Measurements from ENCODE around the gene CCDC116. TPM values are rescaled to one million over a fixed set of nuclear protein-coding genes. Genes with fewer than 3 reads are reported as not detected.

The CCDC116 gene
- total RNA-seq, 1 donor from 2014 or later: not detected

- H2AFZ ChIP-seq (replicated peaks): no peak overlapping the region
- H3K4me3 ChIP-seq: no peak overlapping the region
- peaks cover 3% of the 10 kb centered on the region for H3K27me3 Mint-ChIP-seq (ENCODE audit: insufficient read depth, low read depth)
- peaks cover 31% of the 10 kb centered on the region for H3K36me3 Mint-ChIP-seq
- no peaks in the 10 kb centered on the region for H3K4me1 ChIP-seq
- no peaks in the 10 kb centered on the region for H3K4me1 Mint-ChIP-seq
- H3K27me3 ChIP-seq: no peaks in the 10 kb centered on the region
- no peaks in the 10 kb centered on the region for H3K36me3 ChIP-seq
- H3K4me2 ChIP-seq: no peak overlapping the region
- DNase-seq (ENCODE audit: low spot score): no peak
- H3K9me3 ChIP-seq (ENCODE audit: low read depth): no peaks in the 10 kb centered on the region
- no peaks in the 10 kb centered on the region for H3K9me3 Mint-ChIP-seq
- H3K79me2 ChIP-seq (ENCODE audit: low read depth): peaks cover 87% of the 10 kb centered on the region
- no peak overlapping the region for H3K27ac Mint-ChIP-seq
- no peak overlapping the region for H3K4me3 Mint-ChIP-seq
- no peak overlapping the region for H3K9ac ChIP-seq
- peaks cover 85% of the 10 kb centered on the region for H4K20me1 ChIP-seq (ENCODE audit: low read depth)
- TF ChIP-seq CTCF (IDR thresholded peaks at IDR 0.05): no peak
- no peak for TF ChIP-seq EZH2 (IDR thresholded peaks at IDR 0.05)
- no peak for TF ChIP-seq EZH2phosphoT487 (IDR thresholded peaks at IDR 0.05)
- H3K27ac ChIP-seq: no peak overlapping the region
- no peaks in the 10 kb centered on the region for H3F3A ChIP-seq (ENCODE audit: low read depth)
These were observed 21.2 kb upstream of the CCDC116 start for GRCh38 chr22:21611210-21611977.

GRCh38 chr22:21612858-21613257, 19.7 kb upstream of the CCDC116 start:
- no peaks in the 10 kb centered on the region for H3K36me3 ChIP-seq
- no peaks in the 10 kb centered on the region for H3K4me1 ChIP-seq
- H3F3A ChIP-seq (ENCODE audit: low read depth): no peaks in the 10 kb centered on the region
- Mint-ChIP-seq H3K4me3 (no peak overlapping the region), H3K36me3 (peaks cover 26% of the 10 kb centered on the region), H3K27me3 (ENCODE audit: insufficient read depth, low read depth) (peaks cover 3% of the 10 kb centered on the region), H3K4me1 (no peaks in the 10 kb centered on the region), H3K27ac (no peak overlapping the region), H3K9me3 (no peaks in the 10 kb centered on the region)
- H4K20me1 ChIP-seq (ENCODE audit: low read depth): peaks cover 87% of the 10 kb centered on the region
- no peak overlapping the region for H3K4me2 ChIP-seq
- no peak for DNase-seq (ENCODE audit: low spot score)
- no peak overlapping the region for H3K27ac ChIP-seq
- H3K9ac ChIP-seq: no peak overlapping the region
- TF ChIP-seq EZH2phosphoT487 (IDR thresholded peaks at IDR 0.05) (no peak), CTCF (IDR thresholded peaks at IDR 0.05) (no peak), EZH2 (IDR thresholded peaks at IDR 0.05) (no peak)
- no peak overlapping the region for H3K4me3 ChIP-seq
- H3K79me2 ChIP-seq (ENCODE audit: low read depth): peaks cover 82% of the 10 kb centered on the region
- no peaks in the 10 kb centered on the region for H3K9me3 ChIP-seq (ENCODE audit: low read depth)
- H3K27me3 ChIP-seq: no peaks in the 10 kb centered on the region
- H2AFZ ChIP-seq (replicated peaks): no peak overlapping the region

- Histone ChIP-seq H3F3A (ENCODE audit: low read depth) (no peaks in the 10 kb centered on the region), H3K27me3 (no peaks in the 10 kb centered on the region), H3K4me2 (no peak overlapping the region), H3K79me2 (ENCODE audit: low read depth) (peaks cover 82% of the 10 kb centered on the region), H3K9me3 (ENCODE audit: low read depth) (no peaks in the 10 kb centered on the region), H3K4me1 (no peaks in the 10 kb centered on the region), H3K4me3 (no peak overlapping the region), H2AFZ (replicated peaks) (no peak overlapping the region), H4K20me1 (ENCODE audit: low read depth) (peaks cover 86% of the 10 kb centered on the region), H3K9ac (no peak overlapping the region), H3K36me3 (no peaks in the 10 kb centered on the region), H3K27ac (no peak overlapping the region)
- Mint-ChIP-seq H3K27ac (peak overlapping the region; percentile 13), H3K9me3 (no peaks in the 10 kb centered on the region), H3K36me3 (peaks cover 23% of the 10 kb centered on the region), H3K4me3 (no peak overlapping the region), H3K4me1 (no peaks in the 10 kb centered on the region), H3K27me3 (ENCODE audit: insufficient read depth, low read depth) (peaks cover 3% of the 10 kb centered on the region)
- TF ChIP-seq CTCF (IDR thresholded peaks at IDR 0.05) (no peak), EZH2 (IDR thresholded peaks at IDR 0.05) (no peak), EZH2phosphoT487 (IDR thresholded peaks at IDR 0.05) (no peak)
- DNase-seq (ENCODE audit: low spot score): no peak
These were observed 18.9 kb upstream of the CCDC116 start for GRCh38 chr22:21613553-21614233.
